ENCODE data around the gene SYTL1.

Gene SYTL1

DNA sequence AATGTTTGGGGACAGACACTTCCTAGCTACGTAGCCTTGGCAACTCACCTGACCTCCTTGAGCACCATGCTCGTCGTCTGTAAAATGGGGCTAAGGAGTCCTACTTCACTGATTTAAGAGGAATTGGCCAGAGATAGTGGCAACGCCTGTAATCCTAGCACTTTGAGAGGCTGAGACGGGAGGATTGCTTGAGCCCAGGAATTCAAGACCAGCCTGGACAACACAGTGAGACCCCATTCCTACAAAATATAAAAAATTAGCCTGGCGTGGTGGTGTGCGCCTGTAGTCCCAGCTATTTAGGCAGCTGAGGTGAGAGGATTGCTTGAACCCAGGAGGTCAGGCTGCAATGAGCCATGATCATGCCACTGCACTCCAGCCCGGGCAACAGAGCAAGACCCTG, 4.5 kb downstream of the SYTL1 start:
- DNase-seq (ENCODE audit: low read depth) = no peak
- H3K4me3 ChIP-seq (ENCODE audit: low read depth, low read length) = no peak overlapping the region
- TF ChIP-seq, protein P1, sequence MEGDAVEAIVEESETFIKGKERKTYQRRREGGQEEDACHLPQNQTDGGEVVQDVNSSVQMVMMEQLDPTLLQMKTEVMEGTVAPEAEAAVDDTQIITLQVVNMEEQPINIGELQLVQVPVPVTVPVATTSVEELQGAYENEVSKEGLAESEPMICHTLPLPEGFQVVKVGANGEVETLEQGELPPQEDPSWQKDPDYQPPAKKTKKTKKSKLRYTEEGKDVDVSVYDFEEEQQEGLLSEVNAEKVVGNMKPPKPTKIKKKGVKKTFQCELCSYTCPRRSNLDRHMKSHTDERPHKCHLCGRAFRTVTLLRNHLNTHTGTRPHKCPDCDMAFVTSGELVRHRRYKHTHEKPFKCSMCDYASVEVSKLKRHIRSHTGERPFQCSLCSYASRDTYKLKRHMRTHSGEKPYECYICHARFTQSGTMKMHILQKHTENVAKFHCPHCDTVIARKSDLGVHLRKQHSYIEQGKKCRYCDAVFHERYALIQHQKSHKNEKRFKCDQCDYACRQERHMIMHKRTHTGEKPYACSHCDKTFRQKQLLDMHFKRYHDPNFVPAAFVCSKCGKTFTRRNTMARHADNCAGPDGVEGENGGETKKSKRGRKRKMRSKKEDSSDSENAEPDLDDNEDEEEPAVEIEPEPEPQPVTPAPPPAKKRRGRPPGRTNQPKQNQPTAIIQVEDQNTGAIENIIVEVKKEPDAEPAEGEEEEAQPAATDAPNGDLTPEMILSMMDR (IDR thresholded peaks at IDR 0.05; ENCODE audit: insufficient read depth, low read depth, low read length, missing control alignments) = no peak

DNA sequence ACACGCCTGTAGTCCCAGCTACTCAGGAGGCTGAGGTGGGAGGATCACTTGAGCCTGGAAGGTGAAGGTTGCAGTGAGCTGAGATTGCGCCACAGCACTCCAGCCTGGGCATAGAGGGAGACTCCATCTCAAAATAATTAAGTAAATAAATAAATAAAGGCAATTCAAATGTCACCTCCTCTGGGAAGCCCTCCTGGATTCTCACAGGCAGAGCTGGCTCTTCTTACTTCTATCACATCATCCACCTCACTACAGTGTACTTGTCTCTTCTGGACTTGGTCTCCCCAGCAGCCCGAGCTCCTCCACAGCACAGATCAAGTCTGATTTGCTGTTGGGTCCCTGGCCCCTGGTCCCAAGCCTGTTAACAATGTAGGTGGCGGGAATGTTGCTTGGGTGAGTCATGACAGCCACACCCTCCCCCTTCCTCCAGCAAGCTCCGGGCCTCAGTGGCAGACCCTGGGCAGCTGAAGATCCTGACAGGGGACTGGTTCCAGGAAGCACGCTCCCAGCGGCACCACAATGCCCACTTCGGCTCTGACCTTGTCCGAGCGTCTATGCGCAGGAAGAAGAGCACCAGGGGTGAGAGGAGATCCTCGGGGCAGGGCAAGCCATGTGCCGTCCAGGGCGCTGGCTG, 5.3 kb downstream of the SYTL1 start:
- no peak for DNase-seq (ENCODE audit: low read depth)
- TF ChIP-seq, protein P1 (IDR thresholded peaks at IDR 0.05; ENCODE audit: insufficient read depth, low read depth, low read length, missing control alignments) = no peak
- H3K4me3 ChIP-seq (ENCODE audit: low read depth, low read length) = no peak overlapping the region

DNA sequence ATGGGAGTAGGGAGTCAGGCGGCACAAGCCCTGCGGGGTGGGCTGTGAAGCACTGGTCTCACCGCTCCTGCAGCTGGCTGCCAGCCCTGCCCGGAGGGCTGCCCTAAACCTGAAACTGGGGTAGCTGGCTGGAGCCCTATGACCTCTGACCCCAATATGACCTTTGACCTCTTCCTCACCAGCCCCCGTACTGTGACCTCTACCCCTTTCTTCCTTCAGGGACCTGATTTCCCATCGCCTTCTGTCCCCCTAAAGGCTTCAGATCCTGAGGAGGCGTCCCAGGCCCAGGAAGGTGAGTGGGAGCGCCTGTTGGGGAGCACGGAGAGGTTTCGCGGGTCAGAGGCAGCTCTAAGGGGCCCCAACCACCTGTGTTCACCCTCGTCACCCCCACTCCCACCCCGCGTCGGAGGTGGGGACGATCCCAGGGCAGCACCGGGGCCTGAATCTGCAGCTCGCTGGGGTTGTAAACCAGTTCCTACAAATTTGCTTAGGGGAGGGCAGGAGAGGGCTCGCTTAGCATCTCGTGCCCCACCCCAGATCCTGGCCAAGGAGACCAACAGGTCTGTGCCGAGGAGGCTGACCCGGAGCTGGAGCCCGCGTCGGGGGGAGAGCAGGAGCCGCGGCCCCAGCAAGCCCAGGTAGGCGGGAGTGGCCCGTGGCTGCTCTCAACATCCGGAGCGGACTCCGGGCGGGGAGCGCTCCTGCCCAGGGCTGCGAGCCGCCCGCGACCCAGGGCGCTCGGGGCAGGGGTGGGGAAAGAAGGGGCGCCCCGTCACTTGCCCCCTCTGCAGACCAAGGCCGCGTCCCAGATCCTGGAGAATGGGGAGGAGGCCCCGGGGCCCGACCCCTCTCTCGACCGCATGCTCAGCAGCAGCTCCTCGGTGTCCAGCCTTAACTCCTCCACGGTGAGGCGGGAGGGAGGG, 7.3 kb downstream of the SYTL1 start:
- no peak overlapping the region for H3K4me3 ChIP-seq (ENCODE audit: low read depth, low read length)
- DNase-seq (ENCODE audit: low read depth) = no peak
- TF ChIP-seq, protein P1 (IDR thresholded peaks at IDR 0.05; ENCODE audit: insufficient read depth, low read depth, low read length, missing control alignments) = no peak

DNA sequence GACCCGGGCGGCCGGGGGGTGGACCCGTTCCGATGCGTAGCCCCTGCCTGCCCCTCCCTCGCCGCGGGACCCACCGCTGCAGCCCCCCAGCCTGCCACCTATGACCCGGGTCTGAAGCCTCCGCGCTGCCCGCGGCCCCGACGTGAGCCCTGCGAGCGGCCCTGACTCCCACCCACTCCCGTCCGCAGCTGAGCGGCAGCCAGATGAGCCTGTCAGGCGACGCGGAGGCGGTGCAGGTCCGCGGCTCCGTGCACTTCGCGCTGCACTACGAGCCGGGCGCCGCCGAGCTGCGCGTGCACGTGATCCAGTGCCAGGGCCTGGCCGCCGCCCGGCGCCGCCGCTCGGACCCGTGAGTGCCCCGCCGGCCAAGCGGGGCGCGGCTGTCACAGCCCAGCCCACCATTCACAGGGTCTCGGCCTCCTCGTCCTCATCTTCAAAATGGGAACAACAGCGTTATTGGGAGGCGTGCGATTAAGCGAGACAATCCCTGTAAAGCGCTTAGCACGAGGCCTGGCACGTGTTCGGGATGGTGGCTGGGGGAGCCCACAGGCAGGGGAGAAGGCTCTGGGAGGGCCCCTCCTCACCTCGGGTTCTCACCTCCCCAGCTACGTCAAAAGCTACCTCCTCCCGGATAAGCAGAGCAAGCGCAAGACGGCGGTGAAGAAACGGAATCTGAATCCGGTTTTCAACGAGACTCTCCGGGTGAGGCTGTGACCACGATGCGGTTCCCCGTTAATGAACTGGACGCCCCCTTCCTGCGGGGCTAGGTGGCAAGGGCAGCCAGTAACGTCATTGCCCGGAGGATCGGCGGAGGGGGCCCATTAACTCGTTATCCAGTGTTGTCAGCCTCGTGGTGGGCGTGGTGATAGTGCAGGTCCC, 8.2 kb downstream of the SYTL1 start:
- TF ChIP-seq, protein P1 (IDR thresholded peaks at IDR 0.05; ENCODE audit: insufficient read depth, low read depth, low read length, missing control alignments) = no peak
- H3K4me3 ChIP-seq (ENCODE audit: low read depth, low read length) = no peak overlapping the region
- no peak for DNase-seq (ENCODE audit: low read depth)

DNA sequence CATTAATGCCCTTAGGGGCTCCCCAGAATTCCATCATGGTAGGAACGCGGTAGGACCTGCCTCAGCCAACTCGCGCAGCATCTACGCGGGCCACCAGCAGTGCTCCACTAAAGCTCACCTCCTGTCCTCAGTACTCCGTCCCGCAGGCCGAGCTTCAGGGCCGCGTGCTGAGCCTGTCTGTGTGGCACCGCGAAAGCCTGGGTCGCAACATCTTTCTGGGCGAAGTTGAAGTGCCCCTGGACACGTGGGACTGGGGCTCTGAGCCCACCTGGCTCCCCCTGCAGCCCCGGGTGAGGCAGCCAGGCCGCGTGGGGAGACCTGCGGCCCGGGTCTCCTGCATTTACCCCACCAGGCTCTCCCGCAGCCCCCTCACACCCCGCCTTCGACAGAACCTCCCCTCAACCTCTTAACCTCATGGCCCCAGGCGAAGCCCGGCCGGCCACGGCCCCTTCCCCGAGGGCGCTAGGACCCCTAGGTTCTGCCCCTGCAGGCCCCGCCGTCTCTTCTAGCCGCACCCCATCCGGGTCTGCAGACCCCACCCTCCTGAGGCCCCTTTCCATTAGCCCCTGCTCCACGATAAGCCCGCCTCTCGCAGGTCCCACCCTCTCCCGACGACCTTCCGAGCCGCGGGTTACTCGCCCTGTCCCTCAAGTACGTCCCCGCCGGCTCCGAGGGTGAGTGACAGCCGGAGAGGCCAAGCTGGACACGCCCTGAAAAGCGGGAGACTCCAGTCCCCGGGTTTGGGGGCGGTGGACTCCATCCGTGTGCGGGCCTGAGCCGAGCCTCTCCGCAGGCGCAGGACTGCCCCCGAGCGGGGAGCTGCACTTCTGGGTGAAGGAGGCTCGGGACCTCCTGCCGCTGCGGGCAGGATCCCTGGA, 9.1 kb downstream of the SYTL1 start:
- H3K4me3 ChIP-seq (ENCODE audit: low read depth, low read length) = no peak overlapping the region
- DNase-seq (ENCODE audit: low read depth) = no peak
- TF ChIP-seq, protein P1 (IDR thresholded peaks at IDR 0.05; ENCODE audit: insufficient read depth, low read depth, low read length, missing control alignments) = no peak
